Measurements from ENCODE around the gene NEUROG1.
A peak's percentile ranks its signal among the peaks of the same experiment; 100 is the strongest.

The NEUROG1 gene

DNA sequence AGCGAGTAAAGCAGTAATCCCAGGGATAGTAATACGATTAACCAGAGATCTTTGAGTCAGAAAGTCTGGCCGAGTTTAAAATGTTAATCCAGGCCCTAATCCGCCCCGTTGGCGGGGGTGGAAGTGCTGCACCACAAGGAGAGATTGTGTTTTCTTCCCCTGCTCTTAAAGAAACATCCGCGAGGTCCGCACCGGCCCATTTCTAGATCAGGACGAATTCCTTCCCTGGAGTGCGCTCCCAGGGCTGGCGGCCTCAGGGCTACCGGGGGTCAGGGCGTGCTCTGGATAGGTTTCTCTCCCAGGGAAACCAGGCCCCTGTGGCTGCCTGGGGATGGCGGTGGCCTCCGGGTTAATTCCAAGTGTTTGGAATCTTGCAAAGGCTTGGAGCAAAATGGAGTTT is 9.3 kb upstream of the NEUROG1 start:
- H3K9me3 ChIP-seq (replicated peaks; ENCODE audit: low read length): no peaks in the 10 kb centered on the region
- H3K4me1 ChIP-seq (ENCODE audit: control insufficient read depth, insufficient read depth, low read length): peaks cover 10% of the 10 kb centered on the region
- no peaks in the 10 kb centered on the region for H3K36me3 ChIP-seq (ENCODE audit: insufficient read depth, low read length)
- no peak overlapping the region for H3K4me2 ChIP-seq (ENCODE audit: low read length)
- H3K9ac ChIP-seq (ENCODE audit: low read depth, low read length): no peak overlapping the region
- no peak overlapping the region for H3K4me3 ChIP-seq (ENCODE audit: low read length)
- peaks cover 98% of the 10 kb centered on the region for H3K27me3 ChIP-seq (ENCODE audit: control insufficient read depth, insufficient read depth, low read length)

DNA sequence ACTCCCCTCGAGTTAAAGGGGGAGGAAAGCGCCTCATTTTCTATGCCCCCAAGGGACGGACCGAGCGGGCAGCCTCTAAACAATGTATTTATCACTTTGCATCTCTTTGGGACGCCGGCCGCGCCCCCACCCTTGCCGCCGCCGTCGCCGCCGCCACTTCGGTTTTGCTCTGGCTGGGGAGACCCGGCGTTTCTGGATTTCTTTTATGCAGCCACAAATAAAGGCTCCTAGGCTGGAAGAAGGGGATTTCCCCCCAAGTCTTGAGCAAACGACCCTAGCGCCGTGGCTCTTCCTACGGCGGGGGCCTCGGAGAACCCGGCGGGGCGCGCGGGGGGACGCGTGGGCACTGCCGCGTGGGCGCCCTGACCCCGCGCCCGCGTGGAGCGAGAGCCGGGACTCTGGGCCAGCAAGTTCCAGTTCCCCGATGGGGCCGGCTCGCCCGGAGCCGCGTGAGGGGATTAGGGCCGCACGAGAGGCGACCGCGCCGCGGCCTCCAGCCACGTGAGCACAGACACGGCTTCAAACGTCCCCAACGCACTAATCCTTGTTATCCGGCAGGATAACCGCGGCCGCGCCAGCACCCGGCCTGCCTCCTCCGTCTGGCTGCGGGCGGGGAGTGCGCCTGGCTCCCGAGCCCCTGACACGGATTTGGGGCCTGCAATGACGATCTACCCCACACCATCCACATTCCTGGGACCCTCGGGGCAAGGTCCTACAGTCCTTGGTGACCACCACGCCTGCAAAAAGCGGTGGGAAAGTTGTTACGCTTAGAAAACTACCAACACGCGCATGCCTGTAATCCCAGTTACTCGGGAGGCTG is 7.9 kb upstream of the NEUROG1 start:
- no peak overlapping the region for H3K9ac ChIP-seq (ENCODE audit: low read depth, low read length)

DNA sequence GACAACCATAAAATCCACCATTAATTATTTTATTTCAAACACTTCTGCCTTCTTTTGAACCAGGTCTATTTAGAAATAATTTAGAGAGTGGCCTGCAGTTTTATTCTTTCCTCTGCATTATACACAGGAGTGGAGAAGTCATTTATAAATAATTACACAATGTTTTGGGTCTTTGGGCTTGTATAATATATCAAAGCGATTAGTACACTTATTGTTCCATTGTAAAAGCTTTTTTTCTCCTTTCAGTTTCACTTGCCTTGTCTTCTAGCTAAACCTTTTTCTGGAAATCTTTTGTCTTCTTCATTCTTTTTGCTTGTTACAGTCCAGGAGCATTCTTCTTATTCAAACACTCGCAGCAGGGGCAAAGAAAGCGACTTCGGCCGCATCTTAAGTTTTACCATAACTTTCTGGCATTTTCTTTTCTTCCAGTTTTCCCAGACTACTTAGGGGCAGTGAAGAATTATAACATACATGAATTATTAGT is 7.3 kb upstream of the NEUROG1 start:
- peaks cover 97% of the 10 kb centered on the region for H3K27me3 ChIP-seq (ENCODE audit: control insufficient read depth, insufficient read depth, low read length)
- H3K9me3 ChIP-seq (replicated peaks; ENCODE audit: low read length): no peaks in the 10 kb centered on the region
- H3K4me2 ChIP-seq (ENCODE audit: low read length): no peak overlapping the region
- peaks cover 10% of the 10 kb centered on the region for H3K4me1 ChIP-seq (ENCODE audit: control insufficient read depth, insufficient read depth, low read length)
- H3K4me3 ChIP-seq (ENCODE audit: low read length): no peak overlapping the region
- no peak overlapping the region for H3K9ac ChIP-seq (ENCODE audit: low read depth, low read length)
- H3K36me3 ChIP-seq (ENCODE audit: insufficient read depth, low read length): no peaks in the 10 kb centered on the region

More for the DNA sequence above, 7.9 kb upstream of the NEUROG1 start:
- peaks cover 98% of the 10 kb centered on the region for H3K27me3 ChIP-seq (ENCODE audit: control insufficient read depth, insufficient read depth, low read length)
- no peaks in the 10 kb centered on the region for H3K36me3 ChIP-seq (ENCODE audit: insufficient read depth, low read length)
- H3K4me2 ChIP-seq (ENCODE audit: low read length): peak overlapping the region; percentile 78
- no peaks in the 10 kb centered on the region for H3K9me3 ChIP-seq (replicated peaks; ENCODE audit: low read length)
- peak overlapping the region; percentile 56 for H3K4me3 ChIP-seq (ENCODE audit: low read length)
- peaks cover 10% of the 10 kb centered on the region for H3K4me1 ChIP-seq (ENCODE audit: control insufficient read depth, insufficient read depth, low read length)

DNA sequence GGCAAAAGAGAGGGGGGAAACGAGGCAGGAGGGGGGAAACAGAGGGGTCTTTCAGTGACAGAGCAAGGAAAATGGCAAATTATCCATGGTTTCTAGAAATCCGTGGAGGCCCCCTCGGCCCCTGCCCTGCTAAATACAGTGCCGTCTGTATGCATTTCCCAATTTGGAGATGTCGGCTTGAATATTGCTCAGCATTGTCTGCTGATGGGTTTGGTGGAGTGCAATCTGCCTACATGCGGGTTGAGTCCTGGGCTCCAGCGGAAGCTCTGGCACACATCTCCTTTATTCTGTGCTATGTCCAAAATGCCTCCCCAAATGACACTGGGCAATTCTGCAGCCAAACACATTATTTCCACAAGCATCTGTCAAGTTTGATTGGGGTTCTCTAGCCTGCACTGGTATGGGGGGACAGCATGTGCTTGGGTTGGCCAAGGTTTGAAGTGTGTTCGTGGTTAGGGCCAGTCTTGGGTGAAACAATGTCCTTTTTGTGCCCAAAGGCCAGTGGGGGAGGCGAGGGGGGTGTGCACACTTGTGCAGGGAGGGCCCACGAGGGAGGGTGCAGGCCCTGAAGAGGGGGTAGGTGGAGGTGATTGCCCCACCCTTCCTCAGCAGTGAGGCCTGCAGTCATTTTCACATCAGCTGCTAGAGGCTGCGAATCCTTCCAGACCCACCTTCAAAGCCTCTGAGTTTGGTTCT is 6.2 kb upstream of the NEUROG1 start:
- no peak overlapping the region for H3K9ac ChIP-seq (ENCODE audit: low read depth, low read length)
- no peaks in the 10 kb centered on the region for H3K36me3 ChIP-seq (ENCODE audit: insufficient read depth, low read length)
- no peaks in the 10 kb centered on the region for H3K9me3 ChIP-seq (replicated peaks; ENCODE audit: low read length)
- peaks cover 10% of the 10 kb centered on the region for H3K4me1 ChIP-seq (ENCODE audit: control insufficient read depth, insufficient read depth, low read length)
- H3K27me3 ChIP-seq (ENCODE audit: control insufficient read depth, insufficient read depth, low read length): peaks cover 97% of the 10 kb centered on the region
- H3K4me2 ChIP-seq (ENCODE audit: low read length): no peak overlapping the region
- no peak overlapping the region for H3K4me3 ChIP-seq (ENCODE audit: low read length)

DNA sequence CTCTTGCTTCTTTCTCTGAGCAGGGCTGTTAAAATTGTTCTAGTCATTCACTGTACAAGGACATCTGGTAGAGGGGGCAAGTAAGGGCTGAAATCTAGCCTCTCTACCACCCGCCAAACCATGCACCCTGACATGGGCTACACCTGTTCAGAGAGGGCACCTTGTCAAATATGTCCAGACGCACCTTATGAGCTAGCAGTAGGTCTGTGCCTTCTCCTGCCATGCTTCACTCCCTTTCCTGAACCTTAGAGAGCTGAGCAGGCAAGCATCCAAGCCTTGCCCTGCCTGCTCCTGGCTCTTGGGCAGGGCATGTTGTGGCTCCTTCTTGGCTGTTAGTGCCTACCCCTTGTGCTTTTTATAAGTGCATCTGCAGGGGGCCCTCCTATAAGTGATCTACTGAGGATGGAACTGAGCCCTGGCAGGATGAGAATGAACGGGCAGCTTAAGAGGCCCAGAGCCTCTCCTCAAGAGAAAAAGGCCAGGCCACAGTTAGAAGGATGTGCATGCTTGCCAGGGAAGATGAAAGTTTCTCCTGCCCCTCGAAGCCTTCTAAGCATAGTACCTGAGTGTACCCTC is 3.8 kb upstream of the NEUROG1 start:
- Histone ChIP-seq H3K36me3 (ENCODE audit: insufficient read depth, low read length) (no peaks in the 10 kb centered on the region), H3K4me3 (ENCODE audit: low read length) (no peak overlapping the region), H3K27me3 (ENCODE audit: control insufficient read depth, insufficient read depth, low read length) (peaks cover 96% of the 10 kb centered on the region), H3K4me1 (ENCODE audit: control insufficient read depth, insufficient read depth, low read length) (peaks cover 10% of the 10 kb centered on the region), H3K9ac (ENCODE audit: low read depth, low read length) (no peak overlapping the region), H3K4me2 (ENCODE audit: low read length) (no peak overlapping the region), H3K9me3 (replicated peaks; ENCODE audit: low read length) (no peaks in the 10 kb centered on the region)

DNA sequence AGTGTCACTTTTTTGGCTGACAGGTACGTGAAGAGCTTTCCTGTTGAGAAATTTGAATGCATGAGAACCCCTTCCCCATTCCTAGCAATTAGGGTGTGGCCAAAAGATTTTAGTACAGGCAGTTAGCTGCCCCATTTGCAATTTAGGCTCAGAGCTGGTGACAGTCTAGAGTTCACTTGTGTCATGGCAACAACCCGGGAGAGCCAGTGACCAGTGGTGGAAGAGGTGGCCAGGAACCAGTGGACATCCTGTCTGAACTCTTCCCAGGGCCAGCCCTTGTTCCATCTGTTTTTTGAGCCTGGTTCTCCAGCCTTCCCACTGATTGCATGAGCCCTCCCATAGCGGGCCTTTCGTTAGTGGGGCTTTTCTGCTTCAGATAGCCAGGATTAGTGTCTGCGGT is 2.5 kb upstream of the NEUROG1 start:
- no peaks in the 10 kb centered on the region for H3K4me1 ChIP-seq (ENCODE audit: control insufficient read depth, insufficient read depth, low read length)
- no peaks in the 10 kb centered on the region for H3K36me3 ChIP-seq (ENCODE audit: insufficient read depth, low read length)
- H3K9me3 ChIP-seq (replicated peaks; ENCODE audit: low read length): no peaks in the 10 kb centered on the region
- no peak overlapping the region for H3K9ac ChIP-seq (ENCODE audit: low read depth, low read length)
- peaks cover 96% of the 10 kb centered on the region for H3K27me3 ChIP-seq (ENCODE audit: control insufficient read depth, insufficient read depth, low read length)
- no peak overlapping the region for H3K4me3 ChIP-seq (ENCODE audit: low read length)
- no peak overlapping the region for H3K4me2 ChIP-seq (ENCODE audit: low read length)

DNA sequence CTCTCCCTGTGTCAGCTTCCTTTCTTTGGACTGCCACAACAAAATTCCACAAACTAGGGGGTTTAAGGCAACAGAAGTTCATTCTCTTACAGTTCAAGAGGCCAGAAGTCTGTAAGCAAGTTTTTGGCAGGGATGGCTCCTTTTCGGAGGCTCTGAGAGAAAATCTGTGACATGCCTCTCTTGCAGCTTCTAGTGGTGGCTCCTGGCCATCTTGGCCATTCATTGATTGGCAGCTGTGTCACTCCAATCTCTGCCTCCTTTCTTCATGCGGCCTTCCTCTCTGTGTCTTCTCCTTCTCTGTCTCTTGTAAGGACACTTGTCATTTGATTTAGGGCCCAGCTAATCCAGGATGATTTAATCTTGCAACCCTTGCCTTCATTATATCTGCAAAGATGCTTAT is 2.0 kb upstream of the NEUROG1 start:
- H3K4me1 ChIP-seq (ENCODE audit: control insufficient read depth, insufficient read depth, low read length): no peaks in the 10 kb centered on the region
- H3K36me3 ChIP-seq (ENCODE audit: insufficient read depth, low read length): no peaks in the 10 kb centered on the region
- no peak overlapping the region for H3K4me2 ChIP-seq (ENCODE audit: low read length)
- no peaks in the 10 kb centered on the region for H3K9me3 ChIP-seq (replicated peaks; ENCODE audit: low read length)
- H3K4me3 ChIP-seq (ENCODE audit: low read length): no peak overlapping the region
- H3K9ac ChIP-seq (ENCODE audit: low read depth, low read length): no peak overlapping the region
- peaks cover 96% of the 10 kb centered on the region for H3K27me3 ChIP-seq (ENCODE audit: control insufficient read depth, insufficient read depth, low read length)

DNA sequence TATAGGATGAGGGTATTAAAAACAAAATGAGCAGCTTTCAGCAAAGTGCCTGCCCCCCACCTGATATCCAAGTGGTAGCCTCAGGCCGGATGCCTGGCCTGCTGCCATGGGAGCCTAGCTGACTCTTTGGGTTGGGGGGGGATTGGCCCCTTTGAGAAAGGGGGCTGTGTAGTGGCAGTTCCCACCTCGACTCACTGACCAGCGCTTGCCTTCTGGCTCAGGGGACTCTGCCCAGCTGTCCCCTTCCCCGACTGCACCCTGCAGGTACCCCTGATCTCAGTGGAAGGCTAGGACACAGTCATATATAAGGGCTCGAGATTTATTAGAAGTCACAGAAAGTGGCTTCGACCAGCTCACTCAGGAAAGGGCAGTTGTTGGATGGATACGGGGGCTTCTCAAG is 1.5 kb upstream of the NEUROG1 start:
- no peaks in the 10 kb centered on the region for H3K36me3 ChIP-seq (ENCODE audit: insufficient read depth, low read length)
- H3K4me1 ChIP-seq (ENCODE audit: control insufficient read depth, insufficient read depth, low read length): no peaks in the 10 kb centered on the region
- no peak overlapping the region for H3K4me3 ChIP-seq (ENCODE audit: low read length)
- H3K4me2 ChIP-seq (ENCODE audit: low read length): no peak overlapping the region
- H3K27me3 ChIP-seq (ENCODE audit: control insufficient read depth, insufficient read depth, low read length): peaks cover 96% of the 10 kb centered on the region
- no peak overlapping the region for H3K9ac ChIP-seq (ENCODE audit: low read depth, low read length)
- no peaks in the 10 kb centered on the region for H3K9me3 ChIP-seq (replicated peaks; ENCODE audit: low read length)

DNA sequence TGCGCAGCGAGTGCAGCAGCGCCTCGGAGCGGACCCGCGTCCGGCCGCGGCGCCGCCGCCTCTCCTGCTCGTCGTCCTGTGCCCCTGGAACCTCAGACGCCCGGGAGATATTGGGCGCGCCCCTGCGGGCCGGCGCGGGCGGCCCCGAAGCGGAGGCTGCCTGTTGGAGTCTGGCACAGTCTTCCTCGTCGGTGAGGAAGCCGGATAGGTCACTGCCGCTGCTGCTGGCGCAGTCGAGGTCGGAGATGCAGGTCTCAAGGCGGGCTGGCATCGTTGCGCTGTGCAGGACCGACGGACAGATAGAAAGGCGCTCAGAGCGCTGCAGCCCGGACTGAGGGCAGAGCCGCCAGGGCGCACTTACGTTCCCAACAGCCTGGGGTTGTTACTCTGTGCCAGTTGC is 344 bp downstream of the NEUROG1 start:
- H3K4me2 ChIP-seq (ENCODE audit: low read length): no peak overlapping the region
- H3K27me3 ChIP-seq (ENCODE audit: control insufficient read depth, insufficient read depth, low read length): peaks cover 93% of the 10 kb centered on the region
- H3K9ac ChIP-seq (ENCODE audit: low read depth, low read length): no peak overlapping the region
- H3K9me3 ChIP-seq (replicated peaks; ENCODE audit: low read length): no peaks in the 10 kb centered on the region
- H3K36me3 ChIP-seq (ENCODE audit: insufficient read depth, low read length): no peaks in the 10 kb centered on the region
- no peak overlapping the region for H3K4me3 ChIP-seq (ENCODE audit: low read length)
- H3K4me1 ChIP-seq (ENCODE audit: control insufficient read depth, insufficient read depth, low read length): no peaks in the 10 kb centered on the region

DNA sequence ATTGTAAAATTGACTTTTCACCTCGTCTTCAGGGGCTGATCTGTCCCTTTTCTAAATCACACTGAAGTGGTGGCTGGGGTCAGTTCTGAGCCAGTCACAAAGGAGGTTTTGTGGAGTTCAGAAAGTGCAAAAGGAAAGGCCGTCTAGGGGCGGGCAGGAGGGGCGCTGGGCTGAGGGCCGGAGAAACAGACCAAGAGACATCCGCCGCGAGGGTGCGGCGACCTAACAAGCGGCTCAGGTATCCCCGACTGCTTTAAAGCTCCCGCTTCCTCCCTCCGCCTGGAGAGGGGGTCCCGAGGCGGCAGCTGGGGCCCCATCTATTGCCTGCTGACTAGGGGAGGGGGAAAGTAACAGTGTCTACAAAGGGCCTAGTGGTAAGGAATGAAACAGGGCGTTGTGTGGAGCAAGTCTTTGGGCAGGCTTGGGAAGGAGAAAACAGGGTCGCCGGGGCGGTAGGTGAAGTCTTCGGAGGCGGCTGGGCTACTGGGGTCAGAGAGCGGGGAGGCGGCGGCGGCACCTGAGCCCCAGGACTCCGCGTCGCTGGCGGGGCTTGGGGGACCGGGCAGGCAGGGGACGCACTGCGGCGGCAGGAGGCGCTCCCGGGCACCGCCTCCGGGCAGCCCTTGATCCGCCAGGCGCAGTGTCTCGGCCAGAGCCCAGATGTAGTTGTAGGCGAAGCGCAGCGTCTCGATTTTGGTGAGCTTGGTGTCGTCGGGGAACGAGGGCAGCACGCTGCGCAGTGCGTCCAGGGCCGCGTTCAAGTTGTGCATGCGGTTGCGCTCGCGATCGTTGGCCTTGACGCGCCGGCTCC is 950 bp downstream of the NEUROG1 start:
- Histone ChIP-seq H3K4me1 (ENCODE audit: control insufficient read depth, insufficient read depth, low read length) (no peaks in the 10 kb centered on the region), H3K4me3 (ENCODE audit: low read length) (no peak overlapping the region), H3K4me2 (ENCODE audit: low read length) (no peak overlapping the region), H3K27me3 (ENCODE audit: control insufficient read depth, insufficient read depth, low read length) (peaks cover 91% of the 10 kb centered on the region), H3K36me3 (ENCODE audit: insufficient read depth, low read length) (no peaks in the 10 kb centered on the region), H3K9me3 (replicated peaks; ENCODE audit: low read length) (no peaks in the 10 kb centered on the region), H3K9ac (ENCODE audit: low read depth, low read length) (no peak overlapping the region)

DNA sequence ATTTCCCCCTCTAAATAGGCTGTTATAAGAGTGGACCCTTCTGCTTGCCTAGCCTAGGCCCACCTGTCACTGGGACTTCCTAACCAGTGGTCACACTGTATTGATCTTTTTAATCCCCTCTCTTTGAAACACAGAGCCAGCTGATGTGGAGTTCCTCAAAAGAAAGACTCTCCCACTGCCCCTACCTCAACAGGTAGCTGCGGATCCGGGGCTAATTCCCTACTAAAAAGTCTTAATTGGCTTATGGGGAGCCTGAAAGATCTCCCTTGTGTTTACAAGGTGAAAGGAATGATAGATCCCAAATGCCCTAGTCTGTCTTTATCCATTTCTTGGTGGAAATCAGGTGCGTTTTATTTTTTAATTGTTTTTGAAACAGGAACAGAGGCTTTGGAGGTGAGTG is 2.0 kb downstream of the NEUROG1 start:
- H3K36me3 ChIP-seq (ENCODE audit: insufficient read depth, low read length): no peaks in the 10 kb centered on the region
- H3K27me3 ChIP-seq (ENCODE audit: control insufficient read depth, insufficient read depth, low read length): peaks cover 90% of the 10 kb centered on the region
- H3K4me3 ChIP-seq (ENCODE audit: low read length): no peak overlapping the region
- H3K9ac ChIP-seq (ENCODE audit: low read depth, low read length): no peak overlapping the region
- no peaks in the 10 kb centered on the region for H3K9me3 ChIP-seq (replicated peaks; ENCODE audit: low read length)
- H3K4me2 ChIP-seq (ENCODE audit: low read length): no peak overlapping the region
- no peaks in the 10 kb centered on the region for H3K4me1 ChIP-seq (ENCODE audit: control insufficient read depth, insufficient read depth, low read length)

Measured in skeletal muscle satellite cell (primary cell).